DOHH2 (cell line): ENCODE results near the gene UVRAG.

ENCODE experiments used
- H3F3A ChIP-seq: fragments of 200-600 bp; sonication (generic), shearing (Covaris generic); 2 replicates; pipeline ENCODE4 v1.6.0; 2016; ENCODE audit warnings: antibody characterized with exemption, mild to moderate bottlenecking; ENCODE audit not compliant: control insufficient read depth, insufficient read depth
- H3K27ac ChIP-seq: fragments of 200-600 bp; sonication (generic); 2 replicates; pipeline ENCODE4 v1.5.1; 2014; ENCODE audit warnings: low read depth, mild to moderate bottlenecking, low read length, moderate library complexity
- H3K27me3 ChIP-seq: fragments of 200-600 bp; sonication (generic); 2 replicates; pipeline ENCODE4 v1.6.1; 2014; ENCODE audit warnings: mild to moderate bottlenecking, low read length, mixed read lengths; ENCODE audit not compliant: control insufficient read depth
- H3K36me3 ChIP-seq: fragments of 200-600 bp; sonication (generic); 2 replicates; pipeline ENCODE4 v1.6.1; 2014; ENCODE audit warnings: mild to moderate bottlenecking, low read length, moderate library complexity, mixed read lengths; ENCODE audit not compliant: control insufficient read depth
- H3K4me1 ChIP-seq: fragments of 200-600 bp; sonication (generic); 2 replicates; pipeline ENCODE4 v1.6.1; 2014; ENCODE audit warnings: mild to moderate bottlenecking, low read length, mixed read lengths; ENCODE audit not compliant: control insufficient read depth
- H3K4me2 ChIP-seq: fragments of 200-600 bp; sonication (generic); 2 replicates; pipeline ENCODE4 v1.6.0; 2014; ENCODE audit warnings: mild to moderate bottlenecking, low read length, moderate library complexity
- H3K4me3 ChIP-seq: fragments of 200-600 bp; sonication (generic); 2 replicates; pipeline ENCODE4 v1.5.1; 2014; ENCODE audit warnings: mild to moderate bottlenecking, low read length, mixed read lengths
- H3K79me2 ChIP-seq: fragments of 200-600 bp; sonication (generic); 2 replicates; pipeline ENCODE4 v1.6.1; 2014; ENCODE audit warnings: mild to moderate bottlenecking, low read length, mixed read lengths; ENCODE audit not compliant: control insufficient read depth
- H3K9me2 ChIP-seq: fragments of 200-600 bp; sonication (generic); replicated peaks from 2 replicates; pipeline ENCODE4 v1.6.1; 2014; ENCODE audit warnings: mild to moderate bottlenecking, low read length, mixed read lengths; ENCODE audit not compliant: control insufficient read depth
- H3K9me3 ChIP-seq: fragments of 200-600 bp; sonication (generic); 2 replicates; pipeline ENCODE4 v1.6.1; 2014; ENCODE audit warnings: antibody characterized with exemption, low read length, mixed read lengths; ENCODE audit not compliant: control insufficient read depth, insufficient read depth
- H4K20me1 ChIP-seq: fragments of 200-600 bp; sonication (generic); 2 replicates; pipeline ENCODE4 v1.6.0; 2014; ENCODE audit warnings: low read depth, mild to moderate bottlenecking, antibody characterized with exemption, low read length, moderate library complexity; ENCODE audit not compliant: control insufficient read depth, insufficient read depth
- EZH2phosphoT487 ChIP-seq: fragments of 200-600 bp; sonication (generic); IDR thresholded peaks from 2 replicates; pipeline ENCODE4 v1.6.1; 2017; ENCODE audit warnings: borderline replicate concordance, mild to moderate bottlenecking, antibody characterized with exemption, low read length, moderate library complexity, mixed read lengths
- TF ChIP-seq, protein P1 (sequence below): fragments of 200-600 bp; sonication (generic); IDR thresholded peaks from one replicate; pipeline ENCODE4 v1.5.1; 2014; ENCODE audit warnings: antibody characterized with exemption, mild to moderate bottlenecking, low read depth, low read length; ENCODE audit not compliant: poor library complexity, severe bottlenecking

UVRAG gene

GRCh38 chr11:76044750-76045320 lies 229.8 kb downstream of the UVRAG start:
- H3K9me2 ChIP-seq = no peaks in the 10 kb centered on the region
- H3K27ac ChIP-seq = no peak overlapping the region
- H3K9me3 ChIP-seq = peaks cover 12% of the 10 kb centered on the region
- H3K4me3 ChIP-seq = no peak overlapping the region
- H3K4me1 ChIP-seq = no peaks in the 10 kb centered on the region
- H3K27me3 ChIP-seq = no peaks in the 10 kb centered on the region
- no peaks in the 10 kb centered on the region for H4K20me1 ChIP-seq
- no peaks in the 10 kb centered on the region for H3F3A ChIP-seq
- no peak overlapping the region for H3K4me2 ChIP-seq
- H3K36me3 ChIP-seq = peaks cover 77% of the 10 kb centered on the region
- TF ChIP-seq, protein P1, sequence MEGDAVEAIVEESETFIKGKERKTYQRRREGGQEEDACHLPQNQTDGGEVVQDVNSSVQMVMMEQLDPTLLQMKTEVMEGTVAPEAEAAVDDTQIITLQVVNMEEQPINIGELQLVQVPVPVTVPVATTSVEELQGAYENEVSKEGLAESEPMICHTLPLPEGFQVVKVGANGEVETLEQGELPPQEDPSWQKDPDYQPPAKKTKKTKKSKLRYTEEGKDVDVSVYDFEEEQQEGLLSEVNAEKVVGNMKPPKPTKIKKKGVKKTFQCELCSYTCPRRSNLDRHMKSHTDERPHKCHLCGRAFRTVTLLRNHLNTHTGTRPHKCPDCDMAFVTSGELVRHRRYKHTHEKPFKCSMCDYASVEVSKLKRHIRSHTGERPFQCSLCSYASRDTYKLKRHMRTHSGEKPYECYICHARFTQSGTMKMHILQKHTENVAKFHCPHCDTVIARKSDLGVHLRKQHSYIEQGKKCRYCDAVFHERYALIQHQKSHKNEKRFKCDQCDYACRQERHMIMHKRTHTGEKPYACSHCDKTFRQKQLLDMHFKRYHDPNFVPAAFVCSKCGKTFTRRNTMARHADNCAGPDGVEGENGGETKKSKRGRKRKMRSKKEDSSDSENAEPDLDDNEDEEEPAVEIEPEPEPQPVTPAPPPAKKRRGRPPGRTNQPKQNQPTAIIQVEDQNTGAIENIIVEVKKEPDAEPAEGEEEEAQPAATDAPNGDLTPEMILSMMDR = no peak
- TF ChIP-seq EZH2phosphoT487 = no peak
- peaks cover 7% of the 10 kb centered on the region for H3K79me2 ChIP-seq

DNA sequence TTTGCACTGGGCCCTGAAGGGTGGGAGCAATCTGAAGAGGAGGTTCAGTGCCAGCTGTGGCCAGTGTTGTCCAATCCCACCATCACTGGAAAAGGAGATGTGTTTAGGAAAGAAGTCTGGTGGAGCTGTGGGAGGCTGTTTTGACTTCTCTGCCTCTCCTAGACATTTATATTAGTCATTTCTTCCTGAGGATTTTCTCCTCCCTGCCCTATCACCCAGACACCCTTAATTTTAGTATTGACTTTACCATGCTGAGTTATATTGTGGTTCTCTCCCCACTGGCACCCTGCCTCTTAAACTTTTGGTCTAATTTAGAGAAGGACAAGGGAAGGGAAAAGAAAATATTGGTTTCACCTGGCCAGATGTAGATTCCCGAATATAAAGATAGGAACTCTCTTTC lies 232.2 kb downstream of the UVRAG start:
- H3K9me3 ChIP-seq = peaks cover 12% of the 10 kb centered on the region
- H3K27me3 ChIP-seq = no peaks in the 10 kb centered on the region
- H3K9me2 ChIP-seq = no peaks in the 10 kb centered on the region
- no peak for TF ChIP-seq EZH2phosphoT487
- TF ChIP-seq, protein P1 = no peak
- H3F3A ChIP-seq = no peaks in the 10 kb centered on the region
- H3K27ac ChIP-seq = no peak overlapping the region
- no peaks in the 10 kb centered on the region for H3K4me1 ChIP-seq
- no peak overlapping the region for H3K4me3 ChIP-seq
- no peaks in the 10 kb centered on the region for H4K20me1 ChIP-seq
- H3K4me2 ChIP-seq = no peak overlapping the region
- H3K36me3 ChIP-seq = peaks cover 75% of the 10 kb centered on the region
- peaks cover 7% of the 10 kb centered on the region for H3K79me2 ChIP-seq

DNA sequence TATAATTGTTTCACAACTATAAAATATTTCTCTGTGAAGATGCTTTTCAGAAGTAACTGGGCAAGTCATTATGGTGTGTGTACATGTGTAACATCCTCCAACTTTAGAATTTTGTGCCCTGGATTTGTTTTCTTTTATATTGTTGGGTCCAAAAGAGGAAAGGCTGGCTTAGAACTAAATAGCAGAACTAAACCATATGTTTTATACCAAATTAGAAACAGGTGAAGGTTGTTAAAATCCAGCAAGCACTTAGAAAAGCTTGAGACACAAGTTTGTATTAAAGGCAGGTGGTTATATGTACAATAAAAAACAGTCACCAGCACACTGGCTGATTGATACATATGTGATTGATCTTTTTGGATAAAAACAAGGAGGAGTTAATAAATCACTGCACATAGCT lies 232.8 kb downstream of the UVRAG start:
- Histone ChIP-seq H4K20me1 (no peaks in the 10 kb centered on the region), H3K4me3 (no peak overlapping the region), H3F3A (no peaks in the 10 kb centered on the region), H3K27ac (no peak overlapping the region), H3K4me1 (no peaks in the 10 kb centered on the region), H3K79me2 (peaks cover 7% of the 10 kb centered on the region), H3K36me3 (peaks cover 77% of the 10 kb centered on the region), H3K27me3 (no peaks in the 10 kb centered on the region), H3K9me2 (no peaks in the 10 kb centered on the region), H3K4me2 (no peak overlapping the region), H3K9me3 (peaks cover 12% of the 10 kb centered on the region)
- no peak for TF ChIP-seq EZH2phosphoT487
- TF ChIP-seq, protein P1 = no peak
